Suprapubic skin (tissue), 4 donors: ENCODE measurements around the gene CAPN14.

Experiments
- EP300 ChIP-seq: sonication (generic); formaldehyde crosslinking; IDR thresholded peaks from one replicate; pipeline ENCODE4 v1.6.1; 2017; ENCODE audit warnings: antibody characterized with exemption
- POLR2A ChIP-seq, 2 donors: fragments of 450-650 bp; IDR thresholded peaks; one replicate each; pipeline ENCODE4 v1.6.1; 2017; ENCODE audit warnings: antibody characterized with exemption in 2 of 2, mild to moderate bottlenecking in 2 of 2, moderate library complexity in 2 of 2
- POLR2AphosphoS5 ChIP-seq, 3 donors: sonication (generic); formaldehyde crosslinking; IDR thresholded peaks; one replicate each; pipeline ENCODE4 v1.6.1; 2017; ENCODE audit warnings: antibody characterized with exemption in 3 of 3
- TF ChIP-seq, protein P1 (sequence below), 2 donors: fragments of 200-600 bp in 1 of 2; fragments of 450-650 bp in 1 of 2; sonication (generic) in 1 of 2; IDR thresholded peaks; one replicate each; pipeline ENCODE4 v1.5.1; 2016 to 2019; ENCODE audit warnings: antibody characterized with exemption in 2 of 2, mild to moderate bottlenecking in 1 of 2, moderate library complexity in 1 of 2

- TF ChIP-seq, protein P1, sequence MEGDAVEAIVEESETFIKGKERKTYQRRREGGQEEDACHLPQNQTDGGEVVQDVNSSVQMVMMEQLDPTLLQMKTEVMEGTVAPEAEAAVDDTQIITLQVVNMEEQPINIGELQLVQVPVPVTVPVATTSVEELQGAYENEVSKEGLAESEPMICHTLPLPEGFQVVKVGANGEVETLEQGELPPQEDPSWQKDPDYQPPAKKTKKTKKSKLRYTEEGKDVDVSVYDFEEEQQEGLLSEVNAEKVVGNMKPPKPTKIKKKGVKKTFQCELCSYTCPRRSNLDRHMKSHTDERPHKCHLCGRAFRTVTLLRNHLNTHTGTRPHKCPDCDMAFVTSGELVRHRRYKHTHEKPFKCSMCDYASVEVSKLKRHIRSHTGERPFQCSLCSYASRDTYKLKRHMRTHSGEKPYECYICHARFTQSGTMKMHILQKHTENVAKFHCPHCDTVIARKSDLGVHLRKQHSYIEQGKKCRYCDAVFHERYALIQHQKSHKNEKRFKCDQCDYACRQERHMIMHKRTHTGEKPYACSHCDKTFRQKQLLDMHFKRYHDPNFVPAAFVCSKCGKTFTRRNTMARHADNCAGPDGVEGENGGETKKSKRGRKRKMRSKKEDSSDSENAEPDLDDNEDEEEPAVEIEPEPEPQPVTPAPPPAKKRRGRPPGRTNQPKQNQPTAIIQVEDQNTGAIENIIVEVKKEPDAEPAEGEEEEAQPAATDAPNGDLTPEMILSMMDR (IDR thresholded peaks at IDR 0.05): no peak
- TF ChIP-seq POLR2AphosphoS5 (IDR thresholded peaks at IDR 0.05): no peak
- TF ChIP-seq POLR2A (IDR thresholded peaks at IDR 0.05): no peak
- no peak for TF ChIP-seq EP300
These were observed 20.1 kb downstream of the CAPN14 start for GRCh38 chr2:31197166-31197565.
